Stimulated activated CD8-positive, alpha-beta memory T cell treated with anti-CD3 and anti-CD28 coated beads, Interleukin-7, amount 100 ng/mL, for 48 hours (primary cell): ENCODE results near the gene EMID1.

Experiments used
- DNase-seq, 2 donors: peaks; one replicate each; pipeline ENCODE4 v3.0.0-alpha.2; 2020; ENCODE audit warnings: low read depth in 1 of 2; ENCODE audit errors: extremely low read depth in 1 of 2

Gene EMID1

GRCh38 chr22:29277927-29278326, 72.2 kb downstream of the EMID1 start:
- DNase-seq: no peak

DNA sequence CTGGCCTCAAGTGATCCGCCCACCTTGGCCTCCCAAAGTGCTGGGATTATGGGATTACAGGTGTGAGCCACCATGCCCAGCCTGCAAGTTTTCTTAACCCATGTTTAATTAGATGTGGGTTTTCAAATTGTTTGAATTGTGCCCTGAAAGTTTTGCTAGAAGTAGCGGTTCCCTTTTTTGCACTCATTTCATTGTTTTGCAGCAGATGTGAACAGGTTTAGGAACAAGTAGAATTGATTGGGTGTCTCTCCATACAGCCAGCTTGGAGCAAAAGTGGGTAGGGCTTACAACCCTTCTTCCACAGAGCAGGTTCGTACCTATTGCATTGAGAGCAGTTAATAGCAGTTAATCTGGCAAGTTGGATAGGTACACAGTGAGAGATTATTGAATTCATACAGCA, 78.5 kb downstream of the EMID1 start:
- no peak for DNase-seq

GRCh38 chr22:29288837-29289236, 83.1 kb downstream of the EMID1 start:
- DNase-seq: no peak

GRCh38 chr22:29290061-29290460, 84.4 kb downstream of the EMID1 start:
- no peak for DNase-seq

DNA sequence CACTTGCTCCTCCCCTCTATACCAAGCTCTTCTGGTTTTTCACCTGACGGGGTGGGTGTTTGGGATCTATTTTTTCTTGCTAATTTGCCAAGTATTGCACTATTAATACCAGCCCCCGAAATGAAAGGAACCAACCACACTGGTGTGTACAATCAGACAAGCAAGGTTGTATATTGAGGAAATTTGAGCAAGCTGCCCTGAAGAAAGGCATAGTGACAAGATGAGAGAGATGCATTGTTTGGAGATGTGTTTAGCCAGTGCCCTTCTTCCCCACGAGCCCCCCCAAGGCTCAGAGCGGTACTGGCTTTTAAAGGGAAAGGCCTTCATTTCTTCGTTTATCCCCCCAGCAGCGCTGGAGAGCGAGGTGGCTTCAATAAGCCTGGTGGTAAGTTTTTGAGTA, 85.5 kb downstream of the EMID1 start:
- no peak for DNase-seq

DNA sequence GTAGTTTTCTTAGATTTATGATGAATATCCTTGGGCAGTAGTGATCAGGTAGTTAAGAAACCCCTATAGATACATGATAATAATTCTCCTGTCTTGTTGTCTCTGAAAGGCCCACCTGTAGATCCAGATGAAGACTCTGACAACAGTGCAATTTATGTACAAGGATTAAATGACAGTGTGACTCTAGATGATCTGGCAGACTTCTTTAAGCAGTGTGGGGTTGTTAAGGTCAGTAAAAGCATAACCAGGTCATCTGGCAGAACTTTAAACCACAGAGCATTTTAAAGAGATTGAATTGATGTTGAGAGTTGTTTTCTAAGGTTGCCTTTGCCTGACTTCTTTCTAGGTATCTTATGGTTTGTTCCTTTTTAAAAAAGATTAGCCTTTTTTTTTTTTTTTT, 86.7 kb downstream of the EMID1 start:
- DNase-seq: no peak

DNA sequence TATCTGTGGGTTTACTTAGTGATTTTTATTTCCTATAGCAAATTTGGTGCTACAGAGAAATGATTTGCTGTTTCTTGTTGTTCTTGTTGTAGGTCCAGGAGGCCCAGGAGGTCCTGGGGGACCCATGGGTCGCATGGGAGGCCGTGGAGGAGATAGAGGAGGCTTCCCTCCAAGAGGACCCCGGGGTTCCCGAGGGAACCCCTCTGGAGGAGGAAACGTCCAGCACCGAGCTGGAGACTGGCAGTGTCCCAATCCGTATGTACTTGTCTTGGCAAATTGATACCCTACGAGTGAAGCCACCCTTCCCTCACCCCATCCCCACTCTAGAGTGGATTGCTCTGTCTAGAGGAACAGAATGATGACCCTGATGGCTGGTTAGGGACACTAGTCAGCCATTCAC, 92.9 kb downstream of the EMID1 start:
- no peak for DNase-seq

DNA sequence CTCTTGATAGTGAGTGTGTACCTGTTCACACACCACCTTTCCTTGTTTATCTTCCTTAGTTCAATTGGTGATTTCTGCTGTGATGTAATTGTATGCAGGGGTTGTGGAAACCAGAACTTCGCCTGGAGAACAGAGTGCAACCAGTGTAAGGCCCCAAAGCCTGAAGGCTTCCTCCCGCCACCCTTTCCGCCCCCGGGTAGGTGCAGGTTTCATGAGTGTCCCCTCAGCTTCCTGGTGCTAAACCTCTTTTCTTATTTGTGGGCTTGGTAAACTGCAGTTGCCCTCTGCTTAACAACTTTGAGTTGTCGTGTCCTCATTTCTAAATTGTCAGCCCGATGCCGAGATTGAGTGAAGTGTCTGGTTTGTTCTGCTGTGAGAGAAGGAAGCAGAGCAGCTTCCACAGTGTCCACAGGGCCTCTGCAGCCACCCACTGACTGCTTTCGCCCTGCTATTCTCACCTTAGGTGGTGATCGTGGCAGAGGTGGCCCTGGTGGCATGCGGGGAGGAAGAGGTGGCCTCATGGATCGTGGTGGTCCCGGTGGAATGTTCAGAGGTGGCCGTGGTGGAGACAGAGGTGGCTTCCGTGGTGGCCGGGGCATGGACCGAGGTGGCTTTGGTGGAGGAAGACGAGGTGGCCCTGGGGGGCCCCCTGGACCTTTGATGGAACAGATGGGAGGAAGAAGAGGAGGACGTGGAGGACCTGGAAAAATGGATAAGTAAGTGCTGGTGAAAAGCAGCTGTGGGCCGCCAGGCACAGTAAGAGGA, 93.6 kb downstream of the EMID1 start:
- DNase-seq: no peak

- no peak for DNase-seq
Observed at GRCh38 chr22:29300467-29300806, 94.7 kb downstream of the EMID1 start.

GRCh38 chr22:29300807-29301601, 95.3 kb downstream of the EMID1 start:
- no peak for DNase-seq

DNA sequence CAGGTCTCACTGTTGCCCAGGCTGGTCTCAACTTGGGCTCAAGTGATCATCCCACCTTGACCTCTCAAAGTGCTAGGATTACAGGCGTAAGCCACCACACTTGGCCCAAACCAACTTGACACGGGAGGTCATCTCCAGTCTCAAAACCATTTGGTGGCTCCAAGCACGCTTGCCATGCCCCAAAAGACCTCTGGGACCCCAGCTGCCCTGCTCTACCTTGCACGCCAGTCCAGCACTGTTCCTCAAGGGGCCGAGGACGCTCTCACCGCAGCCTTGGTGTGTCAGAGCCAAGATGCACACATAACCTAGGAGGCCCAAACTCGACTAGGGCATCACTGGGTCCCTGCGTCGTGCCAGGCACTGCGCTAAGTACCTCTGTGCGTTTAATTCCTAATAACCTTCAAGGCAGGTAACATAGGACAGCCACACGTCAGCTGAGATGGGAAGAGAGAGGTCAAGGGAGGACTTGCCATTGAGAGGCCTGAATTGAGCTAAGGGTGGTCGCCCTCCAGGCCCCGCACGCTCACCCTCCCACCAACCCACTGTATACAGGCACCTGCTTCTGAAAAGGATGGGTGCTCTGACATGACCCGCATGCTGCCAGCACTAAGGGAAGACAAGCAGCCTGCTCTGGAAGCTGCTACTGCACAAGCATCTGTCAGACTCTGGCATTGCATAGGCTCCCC, 96.2 kb downstream of the EMID1 start:
- no peak for DNase-seq

GRCh38 chr22:29302402-29302680, 96.6 kb downstream of the EMID1 start:
- DNase-seq: no peak

DNA sequence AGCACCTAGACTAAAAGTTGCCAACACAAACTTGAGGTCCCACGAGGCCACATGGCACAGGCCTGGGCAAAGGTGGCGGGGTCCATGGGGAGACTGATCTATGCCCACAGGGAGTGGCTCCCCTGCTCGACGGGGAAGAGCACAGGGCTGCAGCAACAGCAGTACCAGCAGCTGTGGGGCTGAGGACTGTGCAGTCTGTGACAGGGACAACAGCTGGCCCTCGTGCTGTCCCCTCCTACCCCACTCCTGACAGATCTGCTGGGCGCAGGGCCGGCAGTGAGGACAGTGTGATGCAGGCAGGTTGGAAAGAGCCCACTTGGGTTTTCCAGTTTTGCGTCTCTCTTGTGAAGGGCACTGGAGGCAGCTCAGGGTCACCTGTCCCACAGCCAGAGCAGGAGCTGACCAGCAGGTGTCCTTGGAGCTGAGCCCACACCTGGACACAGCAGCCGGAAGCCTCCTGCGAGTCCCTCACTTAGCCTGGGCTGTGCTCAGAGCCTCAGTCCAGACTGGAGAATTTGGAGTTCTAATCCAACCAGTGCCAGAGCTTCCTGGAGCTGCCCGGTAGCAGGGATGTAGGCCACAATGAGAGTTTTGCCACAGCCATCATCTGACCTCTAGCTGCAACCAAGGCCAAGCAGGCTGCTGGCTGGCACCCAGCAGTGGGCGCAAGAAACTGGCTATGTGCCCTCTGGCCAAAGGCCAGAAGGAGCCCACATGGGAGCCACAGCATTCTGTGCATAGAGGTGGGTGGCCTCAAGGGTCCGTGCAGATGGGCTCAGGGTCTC, 97.2 kb downstream of the EMID1 start:
- DNase-seq: no peak

DNA sequence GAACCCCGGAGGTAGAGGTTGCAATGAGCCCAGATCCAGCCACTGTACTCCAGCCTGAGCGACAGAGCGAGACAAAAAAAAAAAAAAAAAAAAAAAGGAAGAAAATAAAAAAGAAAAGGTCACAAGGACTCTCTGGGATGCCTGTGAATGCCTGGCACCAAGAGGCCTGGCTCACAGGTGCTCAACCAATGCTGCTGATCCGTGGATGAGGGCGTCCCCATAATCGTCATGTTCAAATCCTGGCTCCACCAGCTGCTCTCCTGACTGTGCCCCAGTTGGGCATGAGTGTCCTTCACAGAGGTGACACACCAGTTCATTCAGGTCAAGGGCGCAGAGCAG, 100.1 kb downstream of the EMID1 start:
- no peak for DNase-seq

DNA sequence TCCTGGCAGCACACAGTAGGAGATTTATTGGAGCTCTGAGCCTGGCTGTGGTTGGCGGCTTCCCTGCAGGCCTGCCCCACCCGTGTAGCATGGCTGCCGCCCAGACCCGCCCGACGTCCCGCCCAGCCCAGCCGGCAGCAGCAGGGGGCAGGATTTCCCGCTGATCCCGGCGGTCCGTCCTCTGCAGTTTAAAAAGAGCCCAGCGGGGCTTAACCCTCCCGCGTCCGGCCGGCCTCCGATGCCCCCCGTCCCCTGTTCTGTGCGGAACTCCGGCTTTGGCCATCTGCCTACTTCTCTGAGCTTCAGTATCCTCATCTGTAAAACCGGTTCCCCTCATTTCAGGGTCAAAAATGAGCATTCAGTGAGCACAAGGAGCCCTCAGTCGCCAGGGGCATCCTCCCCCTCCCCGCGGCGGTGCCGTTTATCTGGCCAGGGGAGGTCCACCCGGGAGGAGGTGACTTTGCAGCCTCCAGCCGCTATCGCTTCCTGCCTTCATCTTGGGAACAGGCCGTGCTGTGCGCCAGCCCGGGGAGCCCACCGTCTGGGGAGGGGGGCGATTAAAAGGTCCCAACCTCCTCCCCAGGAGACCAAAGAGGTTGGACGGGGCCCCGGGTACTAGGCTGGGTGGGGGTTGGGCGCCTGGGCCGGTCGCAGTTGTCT, 100.6 kb downstream of the EMID1 start, which contains the start of gene GAS2L1:
GAS2L1 (plus strand) TSS at position 476 of the 660 bp plus-strand sequence. CDS start 1,456 bp downstream, outside the sequence.
- DNase-seq: peak in 1 of 2 donors; percentile 25

- DNase-seq: no peak
Observed at GRCh38 chr22:29306835-29307595, 101.3 kb downstream of the EMID1 start.

DNA sequence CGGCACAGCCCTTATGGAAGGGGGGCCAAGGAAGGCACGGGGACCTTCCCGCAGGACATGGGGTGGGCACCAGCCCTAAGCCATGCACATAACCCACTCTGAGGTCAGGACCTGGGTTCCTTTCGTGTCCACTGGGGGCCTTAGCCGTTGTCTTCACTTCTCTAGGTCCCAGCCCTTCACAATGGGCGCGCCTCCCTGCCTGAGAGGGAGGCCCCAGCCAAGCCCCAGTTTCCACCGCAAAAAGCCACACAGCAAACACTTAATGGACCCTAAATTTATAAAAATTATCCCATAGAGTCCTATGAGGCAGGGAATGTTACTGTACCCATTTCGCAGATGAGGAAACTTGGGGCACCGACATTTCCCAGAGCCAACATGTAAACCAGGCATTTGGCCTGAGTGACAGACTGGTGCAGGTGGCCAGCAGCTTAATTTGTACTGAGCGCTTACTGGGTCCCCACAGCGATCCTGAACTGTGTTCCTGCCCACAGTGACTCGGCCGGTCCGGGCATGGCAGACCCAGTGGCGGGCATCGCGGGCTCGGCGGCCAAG, 102.0 kb downstream of the EMID1 start:
- no peak for DNase-seq

DNA sequence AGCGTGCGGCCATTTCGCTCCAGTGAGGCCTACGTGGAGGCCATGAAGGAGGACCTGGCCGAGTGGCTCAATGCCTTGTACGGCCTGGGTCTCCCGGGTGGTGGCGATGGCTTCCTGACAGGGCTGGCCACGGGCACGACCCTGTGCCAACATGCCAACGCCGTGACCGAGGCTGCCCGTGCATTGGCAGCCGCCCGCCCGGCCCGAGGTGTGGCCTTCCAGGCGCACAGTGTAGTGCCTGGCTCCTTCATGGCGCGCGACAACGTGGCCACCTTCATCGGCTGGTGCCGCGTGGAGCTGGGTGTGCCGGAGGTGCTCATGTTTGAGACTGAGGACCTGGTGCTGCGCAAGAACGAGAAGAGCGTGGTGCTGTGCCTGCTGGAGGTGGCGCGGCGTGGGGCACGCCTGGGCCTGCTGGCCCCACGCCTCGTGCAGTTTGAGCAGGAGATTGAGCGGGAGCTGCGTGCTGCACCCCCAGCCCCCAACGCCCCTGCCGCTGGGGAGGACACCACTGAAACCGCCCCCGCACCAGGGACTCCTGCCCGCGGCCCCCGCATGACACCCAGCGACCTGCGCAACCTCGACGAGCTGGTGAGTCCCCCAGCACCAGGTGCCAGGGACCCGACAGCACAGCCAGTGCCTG, 102.6 kb downstream of the EMID1 start:
- DNase-seq: no peak

GRCh38 chr22:29308791-29309262, 103.1 kb downstream of the EMID1 start:
- peak in 1 of 2 donors; percentile 39 for DNase-seq
